Caco-2 (cell line): ENCODE data around the gene MAN1C1. TPM values are rescaled to one million over a fixed set of nuclear protein-coding genes. Genes with fewer than 3 reads are reported as not detected.

Source experiments
- BruUV-seq: library from RNA; stranded (reverse); fragments of 400-500 nt; replicated peaks from 2 replicates; lab custom pipeline; 2021; lab: Mats Ljungman, UMichigan
- CTCF ChIA-PET: fragments of 300-600 bp; sonication (Branson Sonifier 250); formaldehyde crosslinking; loops from one replicate; lab custom pipeline; 2022; ENCODE audit warnings: antibody characterized with exemption; lab: Charles Lee
- POLR2A ChIA-PET: fragments of 300-600 bp; sonication (Branson Sonifier 250); formaldehyde crosslinking; loops from one replicate; lab custom pipeline; 2022; ENCODE audit warnings: antibody characterized with exemption; lab: Charles Lee
- DNase-seq, 2 experiments: peaks; one replicate each; pipeline versions ENCODE4 v3.0.0 to v3.0.0-alpha.2; 2020 to 2022
- H3K27me3 ChIP-seq: replicated peaks from 2 replicates; pipeline ENCODE4 v1.6.0; 2011; ENCODE audit warnings: low read length; ENCODE audit not compliant: control insufficient read depth, insufficient read depth
- H3K36me3 ChIP-seq: 2 replicates; pipeline ENCODE4 v1.5.1; 2011; ENCODE audit warnings: low read length; ENCODE audit not compliant: control insufficient read depth, insufficient read depth
- H3K4me1 ChIP-seq: fragments of 250-450 bp; sonication (Bioruptor Pico); 2 replicates; pipeline ENCODE4 v1.5.1; 2020; ENCODE audit warnings: mild to moderate bottlenecking
- H3K4me3 ChIP-seq: 2 replicates; pipeline ENCODE4 v1.5.1; 2011; ENCODE audit warnings: low read depth, mild to moderate bottlenecking, control low read depth, low read length
- H3K9me3 ChIP-seq: fragments of 250-450 bp; sonication (Bioruptor Pico); 2 replicates; pipeline ENCODE4 v1.5.1; 2020; ENCODE audit warnings: mild to moderate bottlenecking, moderate library complexity
- H3K27ac Mint-ChIP-seq: one replicate; pipeline ENCODE4 v1.8.0; 2022; ENCODE audit warnings: mixed read lengths; ENCODE audit not compliant: unreplicated experiment
- H3K27me3 Mint-ChIP-seq: one replicate; pipeline ENCODE4 v1.8.0; 2022; ENCODE audit warnings: mixed read lengths; ENCODE audit not compliant: insufficient read depth, unreplicated experiment
- H3K36me3 Mint-ChIP-seq: one replicate; pipeline ENCODE4 v1.8.0; 2022; ENCODE audit warnings: mild to moderate bottlenecking, mixed read lengths; ENCODE audit not compliant: insufficient read depth, unreplicated experiment
- H3K4me1 Mint-ChIP-seq: one replicate; pipeline ENCODE4 v1.8.0; 2022; ENCODE audit warnings: low read depth, mixed read lengths; ENCODE audit not compliant: unreplicated experiment
- H3K4me3 Mint-ChIP-seq: one replicate; pipeline ENCODE4 v1.8.0; 2022; ENCODE audit warnings: mild to moderate bottlenecking, moderate library complexity, mixed read lengths; ENCODE audit not compliant: unreplicated experiment
- H3K9me3 Mint-ChIP-seq: one replicate; pipeline ENCODE4 v1.8.0; 2022; ENCODE audit warnings: mixed read lengths; ENCODE audit not compliant: unreplicated experiment
- CTCF ChIP-seq, 2 experiments: fragments of 200-600 bp in 1 of 2; IDR thresholded peaks; 1 replicate in 1 of 2; 2 replicates in 1 of 2; pipeline versions ENCODE4 v1.5.1 to v1.8.0; 2011 to 2022; ENCODE audit warnings: antibody characterized with exemption in 1 of 2, control low read depth in 1 of 2, inconsistent platforms in 1 of 2, low read depth in 1 of 2, low read length in 1 of 2, mild to moderate bottlenecking in 1 of 2, moderate library complexity in 1 of 2; ENCODE audit not compliant: insufficient read depth in 1 of 2, severe bottlenecking in 1 of 2, unreplicated experiment in 1 of 2
- intact Hi-C: fragments of 100-400 bp; cut with micrococcal nuclease; formaldehyde crosslinking; loops from one replicate; pipeline ENCODE4 v1.10.0; 2022; ENCODE audit not compliant: unreplicated experiment
- total RNA-seq: library from RNA; stranded (reverse); gene quantifications from 2 replicates; pipeline ENCODE4 v1.2.3, GENCODE V29; 2022

Gene MAN1C1
- total RNA-seq, 1 experiment from 2014 or later: 2.7 TPM

DNA sequence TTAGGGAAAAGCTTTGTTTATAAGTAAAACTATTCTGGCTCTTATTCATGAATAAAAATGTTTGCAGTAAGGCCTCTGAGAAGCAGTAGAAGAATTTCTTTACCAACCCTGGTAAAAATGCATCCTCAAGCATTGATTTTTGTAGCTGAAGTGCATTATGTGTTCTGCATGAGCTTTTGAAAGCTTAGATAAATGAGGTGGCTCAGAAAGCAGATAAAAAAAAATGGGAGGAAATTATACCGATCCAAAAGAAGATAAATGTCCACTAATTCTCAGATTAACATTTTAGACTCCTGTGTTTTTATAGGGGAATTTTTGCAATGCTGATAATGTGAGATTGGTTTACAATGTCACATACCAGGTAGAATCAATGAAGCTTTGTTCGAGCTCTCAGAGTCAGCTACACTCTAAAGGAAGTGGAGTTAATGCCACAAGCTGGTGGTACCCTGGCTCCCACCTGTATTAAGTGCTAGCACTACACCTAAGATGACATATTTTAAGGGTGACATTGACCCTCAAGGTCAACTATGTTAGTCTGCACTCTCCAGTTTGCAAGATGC, 97.9 kb downstream of the MAN1C1 start:
- Histone ChIP-seq H3K27me3 (no peaks in the 10 kb centered on the region), H3K4me3 (no peak overlapping the region), H3K9me3 (no peaks in the 10 kb centered on the region), H3K36me3 (no peaks in the 10 kb centered on the region), H3K4me1 (no peaks in the 10 kb centered on the region)
- no peak for DNase-seq
- BruUV-seq: no TSS peak
- POLR2A ChIA-PET: no interaction called here
- Mint-ChIP-seq H3K4me3 (no peak overlapping the region), H3K27me3 (no peaks in the 10 kb centered on the region), H3K27ac (no peak overlapping the region), H3K9me3 (no peaks in the 10 kb centered on the region), H3K4me1 (no peaks in the 10 kb centered on the region), H3K36me3 (no peaks in the 10 kb centered on the region)
- no peak for TF ChIP-seq CTCF (IDR thresholded peaks at IDR 0.05; ENCODE audit: insufficient read depth in 1 of 2, low read depth in 1 of 2, low read length in 1 of 2, severe bottlenecking in 1 of 2, unreplicated experiment in 1 of 2)
- intact Hi-C loops: no loop called here
- CTCF ChIA-PET: interaction anchor here (0.6 kb wide), 1 partner anchor 762 kb away, joined by 3 read pairs; no protein-coding TSS in a partner anchor

- Mint-ChIP-seq H3K36me3 (no peaks in the 10 kb centered on the region), H3K27me3 (no peaks in the 10 kb centered on the region), H3K4me3 (no peak overlapping the region), H3K9me3 (no peaks in the 10 kb centered on the region), H3K4me1 (no peaks in the 10 kb centered on the region), H3K27ac (no peak overlapping the region)
- Histone ChIP-seq H3K36me3 (no peaks in the 10 kb centered on the region), H3K9me3 (no peaks in the 10 kb centered on the region), H3K4me1 (no peaks in the 10 kb centered on the region), H3K4me3 (no peak overlapping the region), H3K27me3 (no peaks in the 10 kb centered on the region)
- CTCF ChIA-PET: no interaction called here
- DNase-seq: no peak
- intact Hi-C loops: no loop called here
- POLR2A ChIA-PET: no interaction called here
- BruUV-seq: no TSS peak
- no peak for TF ChIP-seq CTCF (IDR thresholded peaks at IDR 0.05; ENCODE audit: insufficient read depth in 1 of 2, low read depth in 1 of 2, low read length in 1 of 2, severe bottlenecking in 1 of 2, unreplicated experiment in 1 of 2)
Observed at GRCh38 chr1:25715888-25716287, 99.3 kb downstream of the MAN1C1 start.

DNA sequence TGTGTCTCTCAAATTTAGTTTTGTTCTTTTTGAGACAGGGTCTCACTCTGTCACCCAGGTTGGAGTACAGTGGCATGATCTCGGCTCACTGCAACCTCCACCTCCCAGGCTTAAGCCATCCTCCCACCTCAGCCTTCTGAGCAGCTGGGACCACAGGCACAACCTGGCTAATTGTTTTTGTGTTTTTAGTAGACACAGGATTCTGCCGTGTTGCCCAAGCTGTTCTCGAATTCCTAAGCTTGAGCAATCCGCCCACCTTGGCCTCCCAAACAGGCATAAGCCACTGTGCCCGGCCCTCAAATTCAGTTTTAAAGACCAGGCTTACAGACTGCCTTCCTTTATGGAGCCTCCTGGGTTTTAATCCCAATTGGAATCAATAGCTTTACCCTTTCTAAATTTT, 99.7 kb downstream of the MAN1C1 start:
- Histone ChIP-seq H3K4me1 (no peaks in the 10 kb centered on the region), H3K4me3 (no peak overlapping the region), H3K9me3 (no peaks in the 10 kb centered on the region), H3K27me3 (no peaks in the 10 kb centered on the region), H3K36me3 (no peaks in the 10 kb centered on the region)
- no peaks in the 10 kb centered on the region for H3K36me3 Mint-ChIP-seq
- ChIA-PET POLR2A (no interaction called here), CTCF (no interaction called here)
- no peak for DNase-seq
- no peak overlapping the region for H3K27ac Mint-ChIP-seq
- no peak overlapping the region for H3K4me3 Mint-ChIP-seq
- intact Hi-C loops: no loop called here
- H3K27me3 Mint-ChIP-seq: no peaks in the 10 kb centered on the region
- H3K4me1 Mint-ChIP-seq: no peaks in the 10 kb centered on the region
- no TSS peak for BruUV-seq
- no peaks in the 10 kb centered on the region for H3K9me3 Mint-ChIP-seq
- no peak for TF ChIP-seq CTCF (IDR thresholded peaks at IDR 0.05; ENCODE audit: insufficient read depth in 1 of 2, low read depth in 1 of 2, low read length in 1 of 2, severe bottlenecking in 1 of 2, unreplicated experiment in 1 of 2)
